HFF-Myc (cell line): ENCODE measurements around the gene MYOZ3.

Experiments used
- DNase-seq: peaks from one replicate; pipeline ENCODE4 v3.0.0-alpha.2; 2011; ENCODE audit warnings: low read depth; ENCODE audit errors: extremely low read depth
- H3K4me3 ChIP-seq: replicated peaks from 2 replicates; pipeline ENCODE4 v1.5.1; 2011; ENCODE audit warnings: low read depth, mild to moderate bottlenecking, control low read depth, low read length
- CTCF ChIP-seq: IDR thresholded peaks from 2 replicates; pipeline ENCODE4 v1.5.1; 2012; ENCODE audit warnings: mild to moderate bottlenecking, low read depth, low read length, control low read depth; ENCODE audit errors: missing control alignments

Gene MYOZ3

GRCh38 chr5:150659360-150660107, 1.5 kb upstream of the MYOZ3 start:
- H3K4me3 ChIP-seq, result no peak overlapping the region
- no peak for TF ChIP-seq CTCF
- no peak for DNase-seq

GRCh38 chr5:150660108-150660831, 781 bp upstream of the MYOZ3 start:
- no peak overlapping the region for H3K4me3 ChIP-seq
- TF ChIP-seq CTCF, result no peak
- DNase-seq, result no peak

- no peak for DNase-seq
- H3K4me3 ChIP-seq, result no peak overlapping the region
- TF ChIP-seq CTCF, result no peak
Observed at GRCh38 chr5:150661821-150662596, 958 bp downstream of the MYOZ3 start.

GRCh38 chr5:150662731-150663516, 1.9 kb downstream of the MYOZ3 start:
- no peak overlapping the region for H3K4me3 ChIP-seq
- no peak for TF ChIP-seq CTCF
- no peak for DNase-seq

GRCh38 chr5:150663936-150664335, 2.9 kb downstream of the MYOZ3 start:
- no peak for DNase-seq
- no peak overlapping the region for H3K4me3 ChIP-seq
- TF ChIP-seq CTCF, result no peak

- H3K4me3 ChIP-seq, result no peak overlapping the region
Observed at GRCh38 chr5:150665044-150665443, 4.0 kb downstream of the MYOZ3 start.

More at GRCh38 chr5:150665044-150665443, 4.0 kb downstream of the MYOZ3 start:
- TF ChIP-seq CTCF, result no peak
- DNase-seq, result no peak
